Effector CD4-positive, alpha-beta T cell (primary cell): Measurements from ENCODE around the gene INPP5A.
"Not testable (repeated sequence)": the region's sequence is repeated elsewhere in the genome, so short reads cannot be mapped to it uniquely, and the experiment has no call there.

Experiments
- DNase-seq: peaks from one replicate; pipeline ENCODE4 v3.0.0-alpha.2; 2020

The INPP5A gene

DNA sequence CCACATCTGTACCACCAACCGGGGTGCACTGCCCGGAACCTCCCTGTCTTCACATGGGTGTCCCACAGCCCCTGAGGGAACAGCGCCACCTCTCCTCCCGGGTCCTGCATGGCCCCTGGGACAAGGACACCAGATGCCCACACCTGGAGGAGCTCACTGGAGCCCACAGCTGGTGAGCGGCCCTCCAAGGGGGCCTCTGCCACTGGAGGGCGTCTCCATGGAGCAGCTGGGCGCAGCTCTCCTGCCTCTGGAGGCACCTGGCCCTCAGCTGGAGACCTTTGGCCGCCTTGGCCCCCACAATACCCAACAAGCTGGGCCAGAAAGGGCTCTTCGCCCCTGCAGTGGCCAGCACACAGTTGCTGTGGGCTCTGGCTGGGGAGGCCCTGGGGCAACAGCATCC is 255.6 kb downstream of the INPP5A start:
- no peak for DNase-seq

DNA sequence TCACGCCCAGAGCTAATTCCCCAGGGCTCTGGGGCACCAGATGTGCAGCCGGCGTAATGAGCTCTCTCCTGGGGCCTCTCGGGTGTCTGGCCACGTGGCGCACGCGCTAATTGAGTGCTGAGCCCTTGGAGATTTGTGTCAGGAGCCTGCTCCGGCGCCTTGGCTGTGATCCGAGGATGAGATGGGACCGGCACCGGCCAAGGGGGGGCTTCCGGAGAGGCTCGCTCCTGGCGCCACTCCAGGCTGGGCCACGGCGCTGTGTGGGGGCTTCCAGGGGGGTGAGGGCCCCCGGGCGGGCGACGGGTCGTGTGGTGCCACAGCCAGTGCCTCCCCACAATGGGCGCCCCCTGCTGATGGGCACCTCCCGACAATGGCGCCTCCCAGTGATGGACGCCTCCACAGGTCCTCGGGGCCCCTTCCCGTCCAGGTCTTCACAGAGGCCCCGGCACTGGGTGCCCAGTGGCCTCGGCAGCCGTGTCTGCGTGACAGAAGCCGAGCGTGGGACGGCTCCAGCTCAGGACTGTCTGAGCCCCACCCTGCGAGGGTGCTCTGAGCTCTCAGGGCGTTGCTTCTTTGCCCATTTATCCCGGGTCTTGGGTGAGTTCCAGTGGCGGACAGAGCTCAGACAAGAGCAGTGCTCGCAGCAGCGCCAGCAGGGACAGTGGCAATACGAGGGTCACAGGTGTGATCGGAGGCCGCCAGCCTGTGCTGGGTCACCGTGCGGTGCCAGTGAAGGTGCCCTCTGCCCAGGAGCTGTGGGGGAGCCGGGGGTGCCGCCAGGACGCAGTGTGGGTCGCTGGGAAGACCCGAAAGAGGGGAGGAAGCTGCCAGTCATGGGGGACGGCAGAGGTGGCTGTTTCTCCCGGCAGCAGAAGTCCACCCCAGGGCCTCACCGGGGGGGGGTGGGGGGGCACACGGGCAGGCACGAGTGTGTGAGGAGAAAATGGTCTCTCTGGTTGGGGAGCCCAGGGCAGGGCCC is 256.6 kb downstream of the INPP5A start:
- no peak for DNase-seq

DNA sequence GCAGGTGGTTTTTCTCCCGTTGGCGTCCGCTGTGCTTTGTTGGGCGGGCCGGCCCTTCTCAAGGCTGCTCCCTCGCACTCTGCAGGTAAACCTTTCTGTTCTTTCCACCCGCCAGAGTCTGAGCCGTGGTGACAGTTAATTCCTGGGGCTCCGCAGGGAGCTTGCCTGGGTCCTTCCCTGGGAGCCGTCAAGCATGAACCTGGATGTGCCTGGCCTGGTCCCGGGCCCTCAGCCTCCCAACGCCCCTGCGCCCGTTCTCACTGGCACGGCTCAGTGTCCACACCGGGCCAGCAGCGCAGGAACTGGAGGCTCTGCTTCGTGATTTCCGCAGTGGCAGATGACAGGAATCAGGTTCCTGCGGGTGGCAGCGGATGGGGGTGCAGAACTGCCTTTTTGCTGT is 259.3 kb downstream of the INPP5A start:
- no peak for DNase-seq

DNA sequence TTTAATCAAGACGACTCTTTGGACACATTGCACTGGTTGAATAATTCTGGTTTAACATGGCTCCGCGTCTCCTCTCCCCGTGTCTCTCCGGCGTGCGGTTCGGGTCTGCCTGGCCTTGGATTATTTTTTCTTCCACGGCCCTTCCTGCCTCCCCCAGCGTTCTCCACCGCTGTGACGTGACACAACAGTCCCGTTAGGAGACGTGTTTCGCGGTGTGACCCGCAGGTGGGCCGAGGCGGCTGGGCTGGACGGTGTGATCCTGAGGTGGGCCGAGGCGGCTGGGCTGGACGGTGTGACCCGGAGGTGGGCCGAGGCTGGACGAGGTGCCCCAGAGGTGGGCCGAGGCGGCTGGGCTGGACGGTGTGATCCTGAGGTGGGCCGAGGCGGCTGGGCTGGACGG is 260.4 kb downstream of the INPP5A start:
- DNase-seq = not testable (repeated sequence)

DNA sequence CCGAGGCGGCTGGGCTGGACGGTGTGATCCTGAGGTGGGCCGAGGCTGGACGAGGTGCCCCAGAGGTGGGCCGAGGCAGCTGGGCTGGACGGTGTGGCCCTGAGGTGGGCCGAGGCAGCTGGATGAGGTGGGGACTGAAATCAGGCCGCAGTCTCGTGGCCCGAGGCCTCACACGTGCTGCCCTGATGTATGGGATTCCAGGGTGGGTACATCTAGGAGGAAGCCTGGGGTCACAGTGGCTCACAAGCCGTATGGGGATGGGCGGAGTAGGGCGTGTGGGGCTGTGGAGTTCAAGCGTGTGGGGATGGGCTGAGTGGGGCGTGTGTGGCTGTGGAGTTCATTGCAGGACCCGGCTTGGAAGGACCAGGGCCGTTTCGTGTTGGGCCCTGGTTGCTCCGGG is 260.8 kb downstream of the INPP5A start:
- no peak for DNase-seq

DNA sequence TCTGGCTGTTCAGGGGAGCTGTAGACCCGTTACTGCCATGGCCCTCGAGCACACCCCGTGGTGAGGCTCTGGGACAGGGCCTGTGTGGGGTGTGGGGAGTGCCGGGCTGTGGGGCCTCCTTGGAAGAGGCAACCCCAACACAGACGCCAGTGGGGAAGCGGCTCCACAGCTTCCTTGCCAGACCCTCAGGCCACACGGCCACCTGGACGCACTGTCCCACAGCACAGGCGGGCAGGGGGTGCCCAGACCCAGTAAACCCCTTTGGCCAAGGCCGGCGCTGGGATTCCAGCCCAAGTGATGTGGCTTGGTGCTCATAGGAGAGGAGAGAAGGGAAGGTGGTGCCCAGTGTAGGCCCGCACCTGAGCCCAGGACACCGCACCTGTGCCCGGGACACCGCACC is 261.3 kb downstream of the INPP5A start:
- no peak for DNase-seq

DNA sequence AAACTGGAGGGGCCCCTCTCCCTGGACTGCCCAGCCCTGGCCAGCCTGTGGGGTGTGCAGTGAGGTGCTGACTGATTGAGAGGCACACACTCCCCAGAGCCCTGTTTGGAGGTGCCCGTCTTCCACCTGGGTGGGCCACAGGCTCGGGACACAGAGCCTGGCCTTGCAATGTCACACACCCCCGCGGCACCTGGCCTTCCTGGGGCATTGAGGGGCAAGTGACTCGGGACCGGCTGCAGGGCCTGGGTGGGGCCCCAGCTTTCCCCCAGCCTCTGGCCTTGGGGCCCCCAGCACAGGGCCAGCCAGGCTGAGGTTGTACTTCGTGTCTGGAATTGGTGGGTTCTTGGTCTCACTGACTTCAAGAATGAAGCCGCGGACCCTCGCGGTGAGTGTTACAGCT is 262.3 kb downstream of the INPP5A start:
- DNase-seq = no peak

DNA sequence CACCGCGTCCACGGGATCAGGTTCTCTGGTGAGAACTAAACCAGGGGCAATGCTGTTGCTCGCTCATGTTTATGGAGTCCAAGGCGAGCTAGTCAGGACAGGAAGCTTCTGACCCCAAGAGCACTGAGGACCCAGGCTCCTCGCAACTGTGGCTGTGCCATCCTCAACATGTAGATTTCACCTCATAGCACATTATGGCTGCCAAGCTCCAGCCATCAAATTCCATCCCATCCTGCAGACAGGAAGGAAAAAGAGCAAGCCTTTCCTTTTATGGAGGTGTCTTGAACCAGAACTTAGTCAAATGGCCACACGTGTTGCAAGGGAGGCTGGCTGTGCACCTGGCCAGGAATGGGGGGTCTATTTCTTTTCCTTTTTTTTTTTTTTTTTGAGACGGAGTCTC is 264.5 kb downstream of the INPP5A start:
- DNase-seq = no peak

DNA sequence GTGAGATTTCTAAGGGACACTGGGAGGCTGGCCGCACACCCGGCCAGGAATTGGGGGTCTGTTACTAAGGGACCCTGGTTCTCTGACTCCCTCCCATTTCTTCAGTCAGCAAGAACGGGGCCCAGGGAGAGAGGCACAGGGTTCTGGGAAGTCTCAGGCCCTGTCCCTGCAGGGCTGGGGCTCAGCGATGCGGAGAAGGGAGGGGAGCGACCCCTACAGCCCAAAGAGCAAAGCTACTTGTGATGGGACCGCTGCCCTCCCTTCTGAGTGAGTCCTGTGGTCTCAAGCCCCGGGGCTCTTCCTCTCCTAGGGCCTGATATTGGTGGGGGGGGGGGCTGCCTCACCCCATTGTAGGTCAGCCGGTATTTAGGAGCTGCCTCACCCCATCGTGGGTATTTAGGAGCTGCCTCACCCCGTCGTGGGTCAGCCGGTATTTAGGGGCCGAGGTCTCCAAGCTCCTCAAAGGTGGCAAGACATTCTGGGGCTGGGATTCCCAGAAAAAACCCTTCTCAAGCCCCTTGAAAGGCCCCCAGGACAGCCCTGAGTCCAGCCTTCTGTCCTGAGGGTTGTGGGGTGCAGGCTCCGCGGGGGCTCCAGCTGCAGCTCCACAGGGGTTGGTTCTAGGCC is 265.2 kb downstream of the INPP5A start:
- DNase-seq = no peak

DNA sequence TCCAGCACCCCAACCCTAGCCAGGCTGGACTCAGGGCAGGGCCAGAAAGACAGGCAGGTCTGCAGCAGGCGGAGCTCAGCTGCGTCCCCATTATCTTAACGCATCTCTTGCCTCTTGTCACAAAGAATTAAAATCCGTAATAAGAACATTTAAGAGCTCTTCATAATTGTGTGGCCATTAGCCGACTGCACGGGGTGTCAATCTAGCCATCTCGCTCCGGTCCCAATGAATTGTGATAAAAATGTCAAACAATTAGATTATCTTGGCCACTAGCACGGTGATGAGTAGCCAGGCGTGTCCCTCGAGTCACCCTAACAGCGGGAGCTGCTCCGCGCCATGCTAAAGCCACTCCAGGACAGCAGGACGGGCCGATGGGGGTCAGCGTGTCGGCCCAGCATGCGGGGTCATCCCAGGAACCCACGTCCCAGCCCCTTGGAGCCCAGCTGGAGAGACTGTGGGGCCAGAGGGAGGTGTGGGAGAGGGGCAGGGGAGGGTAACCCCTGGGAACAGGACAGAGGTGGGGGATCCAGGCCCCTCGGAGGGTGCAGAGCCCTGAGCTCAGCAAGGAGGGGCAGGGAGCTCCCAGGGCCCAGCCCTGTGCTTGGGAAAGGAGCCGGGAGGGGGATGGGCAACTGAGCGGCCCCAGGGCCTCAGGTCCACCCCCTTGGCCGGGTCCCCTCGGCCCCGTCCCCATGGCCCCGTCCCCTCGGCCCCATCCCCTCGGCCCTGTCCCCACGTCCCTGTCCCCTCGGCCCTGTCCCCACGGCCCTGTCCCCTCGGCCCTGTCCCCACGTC is 266.0 kb downstream of the INPP5A start:
- DNase-seq = no peak

DNA sequence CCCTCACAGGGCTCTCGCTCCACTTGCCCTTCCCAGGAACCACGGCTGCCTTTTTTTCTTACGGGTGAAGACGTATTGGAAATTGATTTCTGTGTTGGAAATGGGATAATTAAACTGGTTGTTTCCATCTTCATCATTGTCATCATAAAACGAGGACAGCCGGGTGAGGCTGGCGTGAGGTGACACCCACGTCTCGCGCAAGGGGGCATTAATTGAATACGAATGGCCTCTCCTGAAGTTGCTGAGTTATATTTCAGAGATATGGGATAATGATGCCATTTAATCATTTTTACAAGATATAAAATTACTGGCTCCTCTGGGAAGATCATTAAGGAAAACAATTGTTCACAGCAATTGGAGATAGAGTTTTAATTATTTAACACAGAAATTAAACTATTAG is 266.7 kb downstream of the INPP5A start:
- DNase-seq = no peak

DNA sequence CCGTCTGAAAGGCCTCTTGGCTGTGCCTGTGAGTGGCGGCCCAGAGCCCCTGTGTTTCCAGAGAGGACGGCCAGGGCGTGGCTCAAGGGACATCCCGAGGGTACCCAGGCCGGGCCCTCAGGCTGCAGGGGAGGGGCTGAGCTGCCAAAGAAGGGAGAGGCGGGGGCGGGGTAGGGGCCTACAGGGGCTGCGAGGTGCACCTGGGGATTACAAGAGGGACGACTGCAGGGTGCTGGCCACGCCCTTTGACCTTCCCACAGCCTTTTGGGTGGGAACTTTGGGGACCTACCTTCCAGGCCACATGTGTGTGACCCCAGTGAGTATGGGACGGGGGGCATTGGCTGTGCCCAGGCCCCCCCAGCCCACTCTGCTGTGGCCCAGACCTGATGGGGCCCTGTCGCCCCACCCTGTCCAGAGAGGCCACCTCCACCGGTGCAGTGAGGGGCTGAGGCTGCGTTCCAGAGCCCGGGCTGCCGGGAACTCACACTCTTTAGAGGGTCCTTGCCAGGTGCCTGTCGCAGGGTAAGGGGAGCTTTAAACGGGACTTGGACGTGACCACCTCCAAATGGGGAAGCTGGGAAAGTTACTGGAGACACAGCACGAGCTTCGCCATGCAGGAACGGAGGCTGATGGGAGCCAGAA is 267.3 kb downstream of the INPP5A start:
- no peak for DNase-seq

DNA sequence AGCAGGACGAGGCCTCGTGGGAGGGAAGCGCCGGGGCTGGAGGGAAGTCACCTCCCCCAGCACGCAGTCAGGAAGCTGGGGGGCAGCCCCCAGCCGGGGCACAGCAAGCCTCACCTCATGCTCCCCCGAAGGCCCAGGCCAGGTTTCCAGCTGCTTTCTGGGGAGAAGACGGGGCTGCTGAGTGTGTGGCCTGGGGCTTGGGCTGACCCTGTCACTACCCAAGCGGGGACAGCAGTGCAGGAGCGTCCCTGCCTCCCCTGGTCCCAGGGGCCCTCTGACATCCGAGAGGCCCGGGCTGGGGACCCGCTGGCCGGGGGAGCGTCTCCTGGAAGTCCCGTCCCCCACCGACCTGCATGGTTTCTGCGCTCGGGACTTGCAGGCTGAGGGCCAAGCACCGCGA is 268.0 kb downstream of the INPP5A start:
- no peak for DNase-seq

DNA sequence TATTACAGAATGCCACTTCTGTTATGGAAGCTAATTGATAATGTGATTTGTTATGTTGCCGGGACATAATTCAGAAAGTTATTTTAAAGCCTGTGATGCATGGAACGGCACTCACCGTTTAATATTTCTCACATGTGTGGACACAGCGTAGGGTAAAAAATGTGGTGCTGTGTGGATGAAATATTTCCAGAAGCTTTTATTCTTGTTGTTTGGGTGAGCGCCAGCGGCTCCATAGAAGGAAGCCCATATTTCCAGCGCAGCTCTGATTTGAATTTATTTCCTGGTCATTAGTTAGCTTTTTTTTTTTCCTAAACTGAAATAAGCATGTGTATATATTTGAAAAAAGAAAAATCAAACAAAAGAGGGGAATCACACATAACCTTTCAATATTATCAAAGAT is 268.5 kb downstream of the INPP5A start:
- DNase-seq = no peak

DNA sequence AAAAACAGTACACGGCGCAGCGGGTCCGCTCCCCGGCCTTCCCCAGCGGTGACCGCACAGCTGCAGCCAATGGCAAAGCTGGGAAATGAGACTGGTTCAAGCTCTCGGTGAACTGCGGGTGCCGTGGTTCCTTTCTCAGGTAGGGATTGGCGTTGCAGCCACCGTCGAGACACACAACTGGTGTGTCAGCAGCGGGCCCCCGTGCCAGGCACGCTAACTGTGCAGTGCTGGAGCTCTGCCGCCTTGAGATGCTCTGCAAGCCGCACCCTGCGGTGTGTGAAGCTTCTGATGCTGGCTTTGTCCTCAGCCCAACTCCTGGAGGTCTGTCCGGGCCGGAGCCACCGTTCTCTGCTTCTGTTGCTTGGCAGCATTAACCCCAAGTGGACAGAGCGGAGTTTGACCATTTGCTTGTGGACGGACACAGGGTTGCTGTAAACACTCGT is 269.0 kb downstream of the INPP5A start:
- DNase-seq = no peak

DNA sequence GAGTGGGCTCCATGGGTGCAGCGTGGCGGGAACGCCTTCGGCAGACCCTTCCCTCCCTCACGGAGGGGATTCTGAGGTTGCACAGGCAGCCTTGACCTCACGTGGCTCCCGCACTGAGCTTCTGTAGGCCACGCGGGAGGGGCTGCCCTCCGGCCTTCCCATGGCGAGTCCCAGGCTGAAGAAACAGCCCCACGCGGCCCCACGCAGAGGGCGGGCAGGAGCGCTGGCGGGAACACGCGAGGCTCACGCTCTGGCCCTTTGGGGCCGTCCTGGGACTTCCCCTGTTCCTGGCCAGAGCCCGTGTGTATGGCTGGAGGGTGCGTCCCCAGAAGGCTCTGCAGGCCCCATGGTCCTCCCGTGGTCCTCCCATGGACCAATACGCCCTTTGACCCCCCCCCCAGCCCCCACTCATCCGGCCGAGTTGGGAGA is 270.0 kb downstream of the INPP5A start:
- DNase-seq = no peak

DNA sequence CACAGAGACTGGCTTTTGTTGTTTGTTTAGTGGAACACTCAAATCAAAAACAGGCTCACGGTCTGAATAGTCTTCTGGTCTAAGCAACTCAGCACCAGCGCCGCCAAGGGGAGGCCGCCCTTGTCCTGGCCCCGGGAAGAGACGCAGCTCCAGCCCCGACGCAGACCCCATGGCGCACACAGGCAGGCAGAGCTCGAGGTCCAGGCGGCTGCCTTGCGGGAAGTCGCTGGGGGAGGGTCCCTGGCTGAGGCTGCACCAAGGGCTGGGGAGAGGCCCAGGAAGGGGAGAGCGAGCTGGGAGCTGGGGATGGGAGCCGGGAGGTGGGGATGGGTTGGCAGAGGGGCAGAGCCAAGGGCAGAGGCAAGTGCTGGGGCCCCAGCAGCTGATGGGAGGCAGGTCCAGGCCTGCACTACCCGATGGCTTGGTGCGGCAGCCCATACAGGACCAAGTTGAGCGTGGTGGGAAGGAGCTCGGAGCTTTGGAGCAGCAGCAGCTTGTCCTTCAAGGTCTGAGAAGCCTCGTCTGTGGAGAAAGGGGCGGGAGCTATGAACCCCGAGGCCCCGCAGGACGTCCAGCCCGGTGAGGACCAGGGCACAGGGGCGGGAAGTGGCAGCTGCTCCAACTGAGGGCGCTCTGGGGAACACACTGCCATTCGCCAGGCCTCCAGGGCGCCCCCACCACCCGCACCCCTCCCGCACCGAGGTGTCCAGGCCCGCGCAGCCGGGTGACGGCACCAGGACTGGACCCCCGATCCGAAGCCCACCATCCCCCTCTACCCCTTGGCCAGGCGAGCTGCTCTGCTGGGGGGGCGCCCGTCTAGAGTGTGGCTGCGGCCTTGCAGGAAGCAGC is 271.0 kb downstream of the INPP5A start:
- DNase-seq = no peak

DNA sequence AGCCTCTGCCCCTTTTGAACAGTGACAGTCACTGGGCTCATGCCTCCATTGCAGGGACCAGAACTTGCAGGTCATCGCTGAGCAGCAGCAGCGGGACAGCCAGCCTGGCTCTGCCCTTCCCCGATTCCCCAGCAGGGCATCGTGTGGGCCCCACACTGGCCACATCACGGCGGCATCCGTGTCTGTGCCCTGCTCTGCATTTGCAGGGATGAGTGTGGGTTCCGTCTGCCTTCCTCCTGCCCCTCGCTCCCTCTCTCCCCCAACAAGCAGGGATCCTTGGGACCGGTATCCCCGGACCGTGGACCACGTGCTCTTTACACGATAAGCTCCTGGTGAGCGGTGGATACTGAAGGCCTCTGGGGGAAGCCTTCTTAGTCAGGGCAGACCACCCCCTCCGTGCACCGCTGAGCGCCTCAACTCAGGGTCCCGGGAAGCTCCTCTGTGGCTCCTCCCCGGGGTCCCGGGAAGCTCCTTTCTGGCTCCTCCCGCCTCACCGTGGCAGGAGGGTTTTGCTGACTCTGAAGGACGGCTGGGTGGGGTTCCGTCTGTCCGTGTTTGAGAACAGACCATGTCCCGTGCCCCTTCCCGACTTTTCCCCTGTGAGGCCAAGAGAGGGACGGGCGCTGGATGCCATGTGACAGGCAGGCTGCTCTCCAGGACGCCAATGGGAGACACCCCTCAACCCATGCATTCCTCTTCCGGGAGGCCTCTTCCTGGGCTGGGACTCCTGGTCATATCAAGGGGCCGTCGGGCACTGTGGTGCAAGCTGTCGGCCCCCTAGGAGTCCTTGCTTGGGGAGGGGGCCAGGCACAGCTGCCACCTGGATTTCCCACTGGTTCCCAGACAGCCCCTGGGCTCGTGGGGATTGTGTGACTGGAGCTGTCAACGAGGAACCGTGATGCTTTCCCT is 271.9 kb downstream of the INPP5A start:
- no peak for DNase-seq

DNA sequence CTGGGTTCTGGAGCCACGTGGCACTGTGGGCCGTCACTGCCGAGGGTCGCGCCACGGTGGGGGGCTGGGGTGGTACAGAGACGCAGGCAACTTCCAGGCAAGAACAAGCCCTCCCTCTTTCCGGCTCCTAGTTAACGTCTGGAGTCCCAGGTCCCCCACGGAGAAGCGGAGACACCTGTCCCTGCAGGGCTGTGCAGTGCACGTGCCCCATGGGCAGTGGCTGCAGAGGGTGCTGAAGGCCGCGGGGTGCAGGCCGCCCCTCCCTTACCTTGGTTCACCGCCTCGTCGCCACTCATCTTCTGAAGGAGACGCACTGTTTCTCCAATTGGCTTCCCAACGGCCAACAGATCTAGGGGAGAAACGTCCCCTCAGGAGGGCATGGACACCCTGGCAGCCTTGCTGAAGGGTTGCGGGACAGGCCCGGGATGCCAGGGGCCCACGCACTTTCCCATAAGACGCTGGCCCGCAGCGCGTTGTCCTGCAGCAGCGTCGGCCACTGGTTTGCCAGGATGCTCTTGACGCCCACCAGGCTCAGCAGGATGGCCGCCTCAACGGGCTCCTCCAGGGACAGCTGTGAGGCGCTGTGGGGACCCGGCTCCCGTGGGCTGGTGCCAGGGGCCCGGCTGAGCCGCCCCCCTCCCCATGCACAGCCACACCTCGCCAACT is 272.7 kb downstream of the INPP5A start:
- DNase-seq = no peak
